PC-3 (cell line): ENCODE data around the gene ZFPL1. TPM values are rescaled to one million over a fixed set of nuclear protein-coding genes. Genes with fewer than 3 reads are reported as not detected.

ENCODE experiments used
- ATAC-seq: fragments of 200-7000 bp; cut with Tn5 transposase; 2 replicates; pipeline ENCODE4 v1.9.1; 2020; ENCODE audit warnings: mild to moderate bottlenecking, moderate library complexity
- BruUV-seq: library from RNA; stranded (reverse); fragments of 400-500 nt; replicated peaks from 2 replicates; lab custom pipeline; 2021; lab: Mats Ljungman, UMichigan
- CTCF ChIA-PET: fragments of 300-600 bp; sonication (Branson Sonifier 250); formaldehyde crosslinking; loops from one replicate; lab custom pipeline; 2022; ENCODE audit warnings: antibody characterized with exemption; lab: Charles Lee
- POLR2A ChIA-PET: fragments of 300-600 bp; sonication (Branson Sonifier 250); formaldehyde crosslinking; loops from one replicate; lab custom pipeline; 2022; ENCODE audit warnings: antibody characterized with exemption; ENCODE audit not compliant: unreplicated experiment; lab: Charles Lee
- DNase-seq: peaks from one replicate; pipeline ENCODE4 v3.0.0-alpha.2; 2015
- H2AFZ ChIP-seq: fragments of 300-600 bp; sonication (generic); 2 replicates; pipeline ENCODE4 v1.6.0; 2016; ENCODE audit warnings: antibody characterized with exemption, low read length
- H3F3A ChIP-seq: fragments of 300-600 bp; sonication (generic); one replicate; pipeline ENCODE4 v1.6.0; 2017; ENCODE audit warnings: antibody characterized with exemption, low read length, control low read depth, mild to moderate bottlenecking; ENCODE audit not compliant: unreplicated experiment
- H3K27ac ChIP-seq: fragments of 300-600 bp; sonication (generic); 2 replicates; pipeline ENCODE4 v1.5.1; 2016; ENCODE audit warnings: mild to moderate bottlenecking, low read length
- H3K27me3 ChIP-seq: fragments of 300-600 bp; sonication (generic); 2 replicates; pipeline ENCODE4 v1.6.1; 2016; ENCODE audit warnings: low read length, mixed read lengths
- H3K36me3 ChIP-seq: fragments of 300-600 bp; sonication (generic); 2 replicates; pipeline ENCODE4 v1.6.1; 2016; ENCODE audit warnings: low read depth, mixed run types, low read length, mixed read lengths
- H3K4me1 ChIP-seq: fragments of 300-600 bp; sonication (generic); 2 replicates; pipeline ENCODE4 v1.5.1; 2016; ENCODE audit warnings: low read length; ENCODE audit not compliant: insufficient read depth
- H3K4me2 ChIP-seq: fragments of 300-600 bp; sonication (generic); 2 replicates; pipeline ENCODE4 v1.6.0; 2016; ENCODE audit warnings: low read length
- H3K4me3 ChIP-seq: fragments of 300-600 bp; sonication (generic); 2 replicates; pipeline ENCODE4 v1.5.1; 2016; ENCODE audit warnings: mild to moderate bottlenecking, low read length, mixed read lengths
- H3K79me2 ChIP-seq: fragments of 300-600 bp; sonication (generic); 2 replicates; pipeline ENCODE4 v1.6.1; 2017; ENCODE audit warnings: low read length, mixed read lengths
- H3K9ac ChIP-seq: fragments of 300-600 bp; sonication (generic); 2 replicates; pipeline ENCODE4 v1.6.0; 2016; ENCODE audit warnings: mild to moderate bottlenecking, low read length
- H3K9me2 ChIP-seq: fragments of 300-600 bp; sonication (generic); replicated peaks from 2 replicates; pipeline ENCODE4 v1.6.1; 2016; ENCODE audit warnings: mixed run types, low read length, mixed read lengths
- H3K9me3 ChIP-seq: fragments of 300-600 bp; sonication (generic); 2 replicates; pipeline ENCODE4 v1.6.1; 2016; ENCODE audit warnings: low read length, mixed read lengths
- H4K20me1 ChIP-seq: fragments of 300-600 bp; sonication (generic); 2 replicates; pipeline ENCODE4 v1.6.1; 2016; ENCODE audit warnings: low read length, mixed read lengths
- EZH2 ChIP-seq: fragments of 300-600 bp; sonication (generic); IDR thresholded peaks from one replicate; pipeline ENCODE4 v1.6.1; 2017; ENCODE audit warnings: antibody characterized with exemption, mild to moderate bottlenecking, low read length; ENCODE audit not compliant: unreplicated experiment
- EZH2phosphoT487 ChIP-seq: fragments of 300-600 bp; sonication (generic); IDR thresholded peaks from 2 replicates; pipeline ENCODE4 v1.6.1; 2018; ENCODE audit warnings: mild to moderate bottlenecking, antibody characterized with exemption, low read length, borderline replicate concordance
- intact Hi-C: fragments of 100-400 bp; cut with micrococcal nuclease; formaldehyde crosslinking; loops from 2 replicates; pipeline ENCODE4 v1.9.0; 2023
- total RNA-seq: library from RNA; depleted of rRNA; stranded (reverse); fragments of >200 nt; gene quantifications from 2 replicates; pipeline ENCODE4 v1.2.3, GENCODE V29; 2014
- TF ChIP-seq, protein P1 (sequence below): fragments of 300-600 bp; sonication (generic); conservative IDR thresholded peaks from 2 replicates; pipeline ENCODE4 v1.5.1; 2017; ENCODE audit warnings: antibody characterized with exemption, low read depth, mild to moderate bottlenecking, low read length

ZFPL1 gene
- total RNA-seq, 1 experiment from 2014 or later = 103 TPM

DNA sequence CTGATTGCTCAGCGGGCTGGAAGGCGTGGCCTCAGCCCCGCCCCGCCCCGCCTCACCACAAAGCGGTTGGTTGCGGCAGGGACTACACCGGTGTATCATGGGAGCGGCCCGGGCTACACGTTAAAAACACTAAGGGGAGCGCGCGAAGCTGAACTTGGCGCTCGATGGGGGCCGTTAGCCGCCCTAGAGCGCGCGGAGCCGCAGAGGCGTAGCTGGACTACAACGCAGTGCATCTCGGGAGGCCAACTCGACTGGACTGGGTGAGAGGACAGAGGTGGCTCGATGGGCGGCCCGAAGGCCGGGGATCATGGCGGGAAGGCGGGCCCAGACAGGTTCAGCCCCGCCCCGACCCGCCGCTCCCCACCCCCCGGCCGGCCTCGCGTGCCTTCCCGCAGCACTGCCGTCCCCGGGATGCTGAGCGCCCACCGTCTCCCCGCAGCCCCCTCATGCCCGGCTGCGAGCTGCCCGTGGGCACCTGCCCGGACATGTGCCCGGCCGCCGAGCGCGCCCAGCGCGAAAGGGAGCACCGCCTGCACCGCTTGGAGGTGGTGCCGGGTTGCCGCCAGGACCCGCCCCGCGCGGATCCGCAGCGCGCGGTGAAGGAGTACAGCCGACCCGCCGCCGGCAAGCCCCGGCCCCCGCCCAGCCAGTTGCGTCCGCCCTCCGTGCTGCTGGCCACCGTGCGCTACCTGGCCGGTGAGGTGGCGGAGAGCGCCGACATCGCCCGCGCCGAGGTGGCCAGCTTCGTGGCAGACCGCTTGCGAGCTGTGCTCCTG is 43.0 kb upstream of the ZFPL1 start, which contains the start of gene SAC3D1:
Gene SAC3D1 (plus strand): TSS at position 364 of the 776 bp plus-strand sequence. CDS start 83 bp downstream, at position 447.
- peaks cover 35% of the 10 kb centered on the region for H3K79me2 ChIP-seq
- peaks cover 5% of the 10 kb centered on the region; the same call in 1 of the 2 replicates for H4K20me1 ChIP-seq
- ATAC-seq (peak; percentile 89), DNase-seq (peak; percentile 99)
- H3K9me2 ChIP-seq = no peaks in the 10 kb centered on the region
- peak within 1 kb of the TSS; percentile 98 for H3K4me2 ChIP-seq
- no peaks in the 10 kb centered on the region for H3K27me3 ChIP-seq
- H3K9ac ChIP-seq = peak within 1 kb of the TSS; percentile 85
- intact Hi-C loops = loop anchor here (1.0 kb wide), 1 partner anchor 14 kb away; the partner anchor contains the start of gene SNX15
- no peaks in the 10 kb centered on the region for H3K9me3 ChIP-seq
- H3K4me3 ChIP-seq = peak within 1 kb of the TSS; percentile 97
- ChIA-PET CTCF (interaction anchor here (1.1 kb wide), 1 partner anchor 72 kb away, joined by 3 read pairs; no protein-coding TSS in a partner anchor), POLR2A (interaction anchor here (0.5 to 0.6 kb wide), 2 partner anchors 28 to 141 kb away, joined by 4 to 19 read pairs; no protein-coding TSS in a partner anchor)
- peak within 1 kb of the TSS; percentile 87 for H3K27ac ChIP-seq
- TF ChIP-seq, protein P1, sequence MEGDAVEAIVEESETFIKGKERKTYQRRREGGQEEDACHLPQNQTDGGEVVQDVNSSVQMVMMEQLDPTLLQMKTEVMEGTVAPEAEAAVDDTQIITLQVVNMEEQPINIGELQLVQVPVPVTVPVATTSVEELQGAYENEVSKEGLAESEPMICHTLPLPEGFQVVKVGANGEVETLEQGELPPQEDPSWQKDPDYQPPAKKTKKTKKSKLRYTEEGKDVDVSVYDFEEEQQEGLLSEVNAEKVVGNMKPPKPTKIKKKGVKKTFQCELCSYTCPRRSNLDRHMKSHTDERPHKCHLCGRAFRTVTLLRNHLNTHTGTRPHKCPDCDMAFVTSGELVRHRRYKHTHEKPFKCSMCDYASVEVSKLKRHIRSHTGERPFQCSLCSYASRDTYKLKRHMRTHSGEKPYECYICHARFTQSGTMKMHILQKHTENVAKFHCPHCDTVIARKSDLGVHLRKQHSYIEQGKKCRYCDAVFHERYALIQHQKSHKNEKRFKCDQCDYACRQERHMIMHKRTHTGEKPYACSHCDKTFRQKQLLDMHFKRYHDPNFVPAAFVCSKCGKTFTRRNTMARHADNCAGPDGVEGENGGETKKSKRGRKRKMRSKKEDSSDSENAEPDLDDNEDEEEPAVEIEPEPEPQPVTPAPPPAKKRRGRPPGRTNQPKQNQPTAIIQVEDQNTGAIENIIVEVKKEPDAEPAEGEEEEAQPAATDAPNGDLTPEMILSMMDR = no peak
- TF ChIP-seq EZH2phosphoT487 (no peak), EZH2 (no peak)
- H2AFZ ChIP-seq = peak within 1 kb of the TSS; percentile 86
- peaks cover 3% of the 10 kb centered on the region for H3F3A ChIP-seq
- peaks cover 16% of the 10 kb centered on the region for H3K36me3 ChIP-seq
- H3K4me1 ChIP-seq = peaks cover 35% of the 10 kb centered on the region
- BruUV-seq = no TSS peak

DNA sequence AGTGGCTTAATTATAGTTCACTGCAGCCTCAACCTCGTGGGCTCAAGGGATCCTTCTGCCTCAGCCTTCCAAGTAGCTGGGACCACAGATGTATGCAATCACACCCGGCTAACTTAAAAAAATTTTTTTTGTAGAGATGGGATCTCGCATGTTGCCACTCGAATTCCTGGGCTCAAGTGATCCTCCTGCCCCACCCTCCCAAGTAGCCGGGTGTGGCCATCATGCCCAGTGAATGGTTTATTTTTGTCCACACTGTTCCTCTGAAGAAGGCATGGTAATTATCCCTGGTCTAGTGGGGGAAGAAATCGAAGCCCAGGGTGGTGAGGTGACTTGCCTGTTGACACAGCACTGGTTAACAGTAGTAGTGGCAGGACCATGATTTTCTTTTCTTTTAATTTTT is 41.1 kb upstream of the ZFPL1 start:
- no peaks in the 10 kb centered on the region for H3K27me3 ChIP-seq
- CTCF ChIA-PET = no interaction called here
- no peaks in the 10 kb centered on the region for H3K9me2 ChIP-seq
- intact Hi-C loops = loop anchor here (2.0 kb wide), 1 partner anchor 42 kb away; the partner anchor contains the start of genes CDCA5 and ZFPL1
- peak; percentile 38 for DNase-seq
- H3K9me3 ChIP-seq = no peaks in the 10 kb centered on the region
- peaks cover 5% of the 10 kb centered on the region; the same call in 1 of the 2 replicates for H4K20me1 ChIP-seq
- POLR2A ChIA-PET = no interaction called here
- H3K27ac ChIP-seq = peak overlapping the region; percentile 43
- H3K4me1 ChIP-seq = peaks cover 35% of the 10 kb centered on the region
- H3K4me3 ChIP-seq = peak overlapping the region; percentile 97
- H3K79me2 ChIP-seq = peaks cover 35% of the 10 kb centered on the region
- peak overlapping the region; percentile 98 for H3K4me2 ChIP-seq
- H3K36me3 ChIP-seq = peaks cover 16% of the 10 kb centered on the region
- H3F3A ChIP-seq = peaks cover 3% of the 10 kb centered on the region
- 0 out of 2 replicates have a peak overlapping the region, but pooled peaks have one; percentile 85 for H3K9ac ChIP-seq
- no peak for ATAC-seq
- H2AFZ ChIP-seq = no peak overlapping the region
- no TSS peak for BruUV-seq
- TF ChIP-seq, protein P1 = no peak
- TF ChIP-seq EZH2 = no peak
- TF ChIP-seq EZH2phosphoT487 = no peak
